OCI-LY1 (cell line): ENCODE measurements around the gene CCDC12.

Experiments used
- H2AFZ ChIP-seq: fragments of 200-600 bp; sonication (generic), shearing (Covaris generic); 2 replicates; pipeline ENCODE4 v1.6.0; 2014; ENCODE audit warnings: antibody characterized with exemption, mild to moderate bottlenecking, low read length
- H3F3A ChIP-seq: fragments of 200-600 bp; sonication (generic), shearing (Covaris generic); 2 replicates; pipeline ENCODE4 v1.6.0; 2014; ENCODE audit warnings: mild to moderate bottlenecking, antibody characterized with exemption, low read length, moderate library complexity; ENCODE audit not compliant: insufficient read depth
- H3K27ac ChIP-seq: fragments of 200-600 bp; sonication (generic); 2 replicates; pipeline ENCODE4 v1.5.1; 2014; ENCODE audit warnings: low read length, mixed run types, mild to moderate bottlenecking, low read depth; ENCODE audit not compliant: poor library complexity, severe bottlenecking
- H3K27me3 ChIP-seq: fragments of 200-600 bp; sonication (generic); 2 replicates; pipeline ENCODE4 v1.6.0; 2014; ENCODE audit warnings: antibody characterized with exemption, mild to moderate bottlenecking, low read length, moderate library complexity; ENCODE audit not compliant: insufficient read depth
- H3K36me3 ChIP-seq: fragments of 200-600 bp; sonication (generic); 2 replicates; pipeline ENCODE4 v1.6.1; 2014; ENCODE audit warnings: mild to moderate bottlenecking, antibody characterized with exemption, low read length, moderate library complexity, mixed read lengths; ENCODE audit not compliant: insufficient read depth
- H3K4me1 ChIP-seq: fragments of 200-600 bp; sonication (generic); 2 replicates; pipeline ENCODE4 v1.5.1; 2014; ENCODE audit warnings: mild to moderate bottlenecking, low read length, moderate library complexity; ENCODE audit not compliant: insufficient read depth, severe bottlenecking
- H3K4me2 ChIP-seq: fragments of 200-600 bp; sonication (generic), shearing (Covaris generic); 2 replicates; pipeline ENCODE4 v1.6.1; 2014; ENCODE audit warnings: low read length
- H3K4me3 ChIP-seq: fragments of 200-600 bp; sonication (generic); 2 replicates; pipeline ENCODE4 v1.5.1; 2014; ENCODE audit warnings: low read length, low read depth, mild to moderate bottlenecking, mixed read lengths; ENCODE audit not compliant: poor library complexity, severe bottlenecking
- H3K79me2 ChIP-seq: fragments of 200-600 bp; shearing (Covaris generic); 2 replicates; pipeline ENCODE4 v1.6.1; 2016; ENCODE audit warnings: mixed run types, low read length, mixed read lengths; ENCODE audit not compliant: insufficient read depth
- H3K9ac ChIP-seq: fragments of 200-600 bp; sonication (generic), shearing (Covaris generic); 2 replicates; pipeline ENCODE4 v1.6.1; 2014; ENCODE audit warnings: mild to moderate bottlenecking, low read length, mixed read lengths
- H3K9me2 ChIP-seq: fragments of 200-600 bp; sonication (generic), shearing (Covaris generic); 2 replicates; pipeline ENCODE4 v1.6.1; 2014; ENCODE audit warnings: low read depth, mild to moderate bottlenecking, low read length, mixed read lengths
- H3K9me3 ChIP-seq: fragments of 200-600 bp; shearing (Covaris generic); 2 replicates; pipeline ENCODE4 v1.6.1; 2014; ENCODE audit warnings: low read length, mixed read lengths
- H4K20me1 ChIP-seq: fragments of 200-600 bp; sonication (generic), shearing (Covaris generic); 2 replicates; pipeline ENCODE4 v1.6.0; 2016; ENCODE audit warnings: mild to moderate bottlenecking, low read length; ENCODE audit not compliant: insufficient read depth
- EZH2 ChIP-seq: fragments of 200-600 bp; sonication (generic), shearing (Covaris generic); IDR thresholded peaks from 2 replicates; pipeline ENCODE4 v1.8.0; 2017; ENCODE audit warnings: borderline replicate concordance, mixed run types, mild to moderate bottlenecking, antibody characterized with exemption, low read length, moderate library complexity, mixed read lengths
- TF ChIP-seq, protein P1 (sequence below): fragments of 200-600 bp; sonication (generic), shearing (Covaris generic); IDR thresholded peaks from 2 replicates; pipeline ENCODE4 v1.5.1; 2017; ENCODE audit warnings: mild to moderate bottlenecking, antibody characterized with exemption, low read length, moderate library complexity, mixed read lengths

CCDC12 gene

DNA sequence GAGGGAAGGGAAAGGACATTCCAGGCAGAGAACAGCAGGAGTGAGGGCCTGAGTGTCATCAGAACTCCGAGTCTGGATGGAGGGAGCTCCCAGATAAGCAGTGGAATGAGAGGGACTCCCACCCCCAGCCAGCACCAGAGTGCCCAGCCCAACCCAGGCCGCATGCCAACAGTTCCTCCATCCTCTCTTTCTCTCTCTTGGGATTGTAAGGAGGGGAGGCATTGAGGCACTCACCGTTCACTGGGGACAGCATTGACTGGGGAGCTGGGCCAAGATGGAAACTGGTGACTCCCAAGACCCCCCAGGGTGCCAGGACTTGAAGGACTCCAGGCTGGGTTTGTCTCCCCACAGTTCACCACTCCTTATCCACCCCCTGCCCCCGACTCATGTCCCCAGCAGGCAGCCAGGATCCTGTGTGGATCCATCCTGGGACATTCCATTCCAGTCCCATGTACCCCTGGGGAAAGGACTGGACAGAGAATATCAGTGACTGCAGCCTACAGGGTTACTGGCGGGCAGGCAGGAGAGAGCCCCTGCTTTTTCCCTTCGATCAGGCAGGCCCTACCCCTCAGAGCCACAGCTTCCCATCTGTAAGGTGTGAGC is 83.3 kb downstream of the CCDC12 start:
- Histone ChIP-seq H3F3A (no peaks in the 10 kb centered on the region), H3K4me2 (no peak overlapping the region), H3K4me3 (no peak overlapping the region), H2AFZ (no peak overlapping the region), H3K27me3 (peaks cover 2% of the 10 kb centered on the region; the same call in 1 of the 2 replicates), H3K9me2 (no peaks in the 10 kb centered on the region), H3K4me1 (no peaks in the 10 kb centered on the region), H3K9ac (no peak overlapping the region), H3K36me3 (no peaks in the 10 kb centered on the region), H4K20me1 (no peaks in the 10 kb centered on the region), H3K27ac (no peak overlapping the region), H3K79me2 (no peaks in the 10 kb centered on the region), H3K9me3 (no peaks in the 10 kb centered on the region)
- no peak for TF ChIP-seq EZH2
- TF ChIP-seq, protein P1, sequence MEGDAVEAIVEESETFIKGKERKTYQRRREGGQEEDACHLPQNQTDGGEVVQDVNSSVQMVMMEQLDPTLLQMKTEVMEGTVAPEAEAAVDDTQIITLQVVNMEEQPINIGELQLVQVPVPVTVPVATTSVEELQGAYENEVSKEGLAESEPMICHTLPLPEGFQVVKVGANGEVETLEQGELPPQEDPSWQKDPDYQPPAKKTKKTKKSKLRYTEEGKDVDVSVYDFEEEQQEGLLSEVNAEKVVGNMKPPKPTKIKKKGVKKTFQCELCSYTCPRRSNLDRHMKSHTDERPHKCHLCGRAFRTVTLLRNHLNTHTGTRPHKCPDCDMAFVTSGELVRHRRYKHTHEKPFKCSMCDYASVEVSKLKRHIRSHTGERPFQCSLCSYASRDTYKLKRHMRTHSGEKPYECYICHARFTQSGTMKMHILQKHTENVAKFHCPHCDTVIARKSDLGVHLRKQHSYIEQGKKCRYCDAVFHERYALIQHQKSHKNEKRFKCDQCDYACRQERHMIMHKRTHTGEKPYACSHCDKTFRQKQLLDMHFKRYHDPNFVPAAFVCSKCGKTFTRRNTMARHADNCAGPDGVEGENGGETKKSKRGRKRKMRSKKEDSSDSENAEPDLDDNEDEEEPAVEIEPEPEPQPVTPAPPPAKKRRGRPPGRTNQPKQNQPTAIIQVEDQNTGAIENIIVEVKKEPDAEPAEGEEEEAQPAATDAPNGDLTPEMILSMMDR = no peak

DNA sequence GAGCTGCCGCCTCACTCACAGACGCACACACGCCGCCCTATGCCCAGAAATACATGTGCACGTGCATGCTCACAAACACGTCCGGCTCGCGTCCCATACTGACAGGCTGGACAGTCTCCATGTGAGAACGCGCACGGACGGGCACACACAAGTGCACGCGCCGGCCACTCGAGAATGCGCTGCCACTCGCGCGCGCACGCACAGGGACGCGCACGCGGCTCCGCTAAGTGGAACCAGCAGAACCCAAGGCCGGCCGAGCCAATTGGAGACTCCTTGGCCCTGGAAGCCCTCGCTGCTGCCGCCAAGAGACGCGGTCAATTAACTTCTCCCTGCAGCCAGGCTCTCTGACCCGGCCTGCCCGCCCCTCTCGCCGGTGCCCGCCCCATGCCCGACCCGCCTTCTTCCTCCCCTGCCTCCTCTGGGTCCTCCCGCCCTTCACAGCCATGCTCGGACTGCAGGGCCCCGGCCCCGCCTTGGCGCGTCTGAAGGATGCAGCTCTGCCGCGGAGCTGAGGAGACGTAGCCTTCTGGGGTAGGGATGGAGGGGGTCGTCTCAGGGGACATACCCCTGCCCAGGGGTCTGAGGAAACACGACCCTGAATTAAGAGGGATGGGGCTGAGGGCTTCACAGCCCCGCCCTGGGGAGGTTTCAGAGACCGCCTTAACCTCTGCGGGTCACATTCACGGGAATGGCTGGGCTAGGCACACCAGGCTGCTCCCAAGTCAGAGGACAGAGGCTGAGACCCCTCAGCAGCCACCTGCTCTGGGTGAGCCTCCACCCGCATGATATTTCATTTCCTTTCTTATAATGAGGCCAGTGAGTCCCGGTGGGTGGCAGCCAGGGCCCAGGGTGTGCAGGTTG is 84.0 kb downstream of the CCDC12 start:
- TF ChIP-seq EZH2 = no peak
- TF ChIP-seq, protein P1 = no peak
- Histone ChIP-seq H3K9me2 (no peaks in the 10 kb centered on the region), H3K4me3 (peak overlapping the region; percentile 38), H3K4me1 (no peaks in the 10 kb centered on the region), H3K4me2 (peak overlapping the region; percentile 26; the same call in 1 of the 2 replicates), H3F3A (no peaks in the 10 kb centered on the region), H4K20me1 (no peaks in the 10 kb centered on the region), H3K27me3 (peaks cover 2% of the 10 kb centered on the region; the same call in 1 of the 2 replicates), H3K36me3 (no peaks in the 10 kb centered on the region), H3K9ac (no peak overlapping the region), H3K79me2 (no peaks in the 10 kb centered on the region), H3K9me3 (no peaks in the 10 kb centered on the region), H2AFZ (no peak overlapping the region), H3K27ac (no peak overlapping the region)

DNA sequence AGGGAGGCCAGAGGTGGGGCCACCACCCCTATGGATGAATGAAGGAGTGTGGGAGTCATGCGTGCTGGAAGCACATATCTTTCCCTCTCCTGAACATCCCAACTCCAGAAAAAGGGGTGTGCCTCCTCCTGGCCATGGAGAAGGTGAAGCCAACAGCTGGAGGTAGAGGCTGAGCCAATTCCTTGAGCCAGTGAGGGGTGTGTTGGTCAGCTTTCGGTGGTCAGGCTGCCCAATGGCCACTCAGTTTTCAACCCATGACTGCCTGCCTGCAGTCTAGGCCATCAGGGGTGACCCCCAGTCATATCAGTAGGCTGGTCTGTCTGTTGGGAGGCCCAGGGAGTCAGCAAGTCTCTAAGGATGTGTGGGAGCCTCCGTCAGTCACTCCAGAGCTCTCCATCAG is 85.4 kb downstream of the CCDC12 start:
- H3K79me2 ChIP-seq = no peaks in the 10 kb centered on the region
- H3K4me3 ChIP-seq = no peak overlapping the region
- no peak overlapping the region for H3K27ac ChIP-seq
- H3K4me2 ChIP-seq = no peak overlapping the region
- H2AFZ ChIP-seq = no peak overlapping the region
- H3K9ac ChIP-seq = no peak overlapping the region
- H3F3A ChIP-seq = no peaks in the 10 kb centered on the region
- no peak for TF ChIP-seq EZH2
- TF ChIP-seq, protein P1 = no peak
- H3K9me3 ChIP-seq = no peaks in the 10 kb centered on the region
- H3K27me3 ChIP-seq = peaks cover 2% of the 10 kb centered on the region; the same call in 1 of the 2 replicates
- H3K36me3 ChIP-seq = no peaks in the 10 kb centered on the region
- H3K9me2 ChIP-seq = no peaks in the 10 kb centered on the region
- no peaks in the 10 kb centered on the region for H4K20me1 ChIP-seq
- no peaks in the 10 kb centered on the region for H3K4me1 ChIP-seq
